ENCODE measurements around the gene CDYL2.

DNA sequence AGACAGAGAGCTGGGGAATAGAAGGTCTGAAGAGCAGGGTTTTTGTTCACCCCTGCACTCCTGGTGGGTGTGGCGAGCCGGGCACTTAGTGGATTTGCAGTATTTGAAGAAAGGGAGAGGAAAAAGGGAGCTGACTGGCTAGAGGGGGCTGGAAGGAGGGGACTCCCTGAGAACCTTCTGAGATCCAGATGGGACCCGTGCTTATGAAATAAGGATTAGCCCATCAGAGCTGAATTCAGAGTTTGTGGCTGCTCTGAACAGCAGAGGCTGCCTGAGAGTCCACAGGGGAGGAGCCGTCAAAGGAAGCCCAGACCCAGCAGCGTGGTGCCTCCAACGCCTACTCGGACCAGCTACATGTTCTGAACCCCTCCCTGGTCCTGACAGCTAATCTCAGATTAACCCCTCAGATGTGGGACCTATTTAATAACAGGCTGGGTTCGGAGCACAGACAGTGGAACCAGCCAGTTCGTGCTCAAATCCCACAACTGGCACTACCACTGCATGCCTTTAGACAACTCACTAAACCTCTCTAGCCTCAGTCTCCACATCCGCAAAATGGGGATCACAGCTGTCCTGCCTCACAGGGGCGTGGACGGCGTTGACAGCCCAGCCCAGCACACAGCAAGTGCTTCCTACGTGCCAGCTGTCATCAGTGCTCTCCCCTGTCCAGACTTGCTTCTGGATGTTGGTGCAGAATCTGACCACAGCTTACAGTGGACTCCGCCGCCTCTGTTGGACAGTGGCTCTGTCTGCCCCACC is 193.0 kb downstream of the CDYL2 start:
- TF ChIP-seq, protein P1, sequence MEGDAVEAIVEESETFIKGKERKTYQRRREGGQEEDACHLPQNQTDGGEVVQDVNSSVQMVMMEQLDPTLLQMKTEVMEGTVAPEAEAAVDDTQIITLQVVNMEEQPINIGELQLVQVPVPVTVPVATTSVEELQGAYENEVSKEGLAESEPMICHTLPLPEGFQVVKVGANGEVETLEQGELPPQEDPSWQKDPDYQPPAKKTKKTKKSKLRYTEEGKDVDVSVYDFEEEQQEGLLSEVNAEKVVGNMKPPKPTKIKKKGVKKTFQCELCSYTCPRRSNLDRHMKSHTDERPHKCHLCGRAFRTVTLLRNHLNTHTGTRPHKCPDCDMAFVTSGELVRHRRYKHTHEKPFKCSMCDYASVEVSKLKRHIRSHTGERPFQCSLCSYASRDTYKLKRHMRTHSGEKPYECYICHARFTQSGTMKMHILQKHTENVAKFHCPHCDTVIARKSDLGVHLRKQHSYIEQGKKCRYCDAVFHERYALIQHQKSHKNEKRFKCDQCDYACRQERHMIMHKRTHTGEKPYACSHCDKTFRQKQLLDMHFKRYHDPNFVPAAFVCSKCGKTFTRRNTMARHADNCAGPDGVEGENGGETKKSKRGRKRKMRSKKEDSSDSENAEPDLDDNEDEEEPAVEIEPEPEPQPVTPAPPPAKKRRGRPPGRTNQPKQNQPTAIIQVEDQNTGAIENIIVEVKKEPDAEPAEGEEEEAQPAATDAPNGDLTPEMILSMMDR (IDR thresholded peaks at IDR 0.05) = no peak
- TF ChIP-seq POLR2AphosphoS5 (IDR thresholded peaks at IDR 0.05) (no peak), POLR2A (IDR thresholded peaks at IDR 0.05) (no peak)
